HEK293T (cell line): ENCODE data around the gene SUGCT.

Experiments
- CTCF ChIA-PET: fragments of 350-600 bp; formaldehyde crosslinking; extraction: SDS; loops from one replicate; lab custom pipeline; 2021; ENCODE audit warnings: antibody characterized with exemption, inconsistent platforms; lab: Yijun Ruan, JAX
- POLR2A ChIA-PET: fragments of 350-600 bp; formaldehyde crosslinking; extraction: SDS; loops from one replicate; lab custom pipeline; 2020; ENCODE audit warnings: antibody characterized with exemption, inconsistent platforms; lab: Yijun Ruan, JAX
- DNase-seq: peaks from one replicate; pipeline ENCODE4 v3.0.0; 2012; ENCODE audit warnings: mixed read lengths; ENCODE audit errors: extremely low spot score
- ARNT ChIP-seq: fragments of 450-650 bp; IDR thresholded peaks from 2 replicates; pipeline ENCODE4 v1.6.1; 2017; ENCODE audit warnings: mild to moderate bottlenecking
- BHLHE40 ChIP-seq: fragments of 450-650 bp; IDR thresholded peaks from 2 replicates; pipeline ENCODE4 v1.6.1; 2016; ENCODE audit warnings: mild to moderate bottlenecking, moderate library complexity, borderline replicate concordance
- CTBP1 ChIP-seq: fragments of 450-650 bp; IDR thresholded peaks from 2 replicates; pipeline ENCODE4 v1.6.1; 2016; ENCODE audit warnings: borderline replicate concordance
- ELF4 ChIP-seq: fragments of 450-650 bp; IDR thresholded peaks from 2 replicates; pipeline ENCODE4 v1.6.1; 2017; ENCODE audit warnings: antibody characterized with exemption
- FOXA1 ChIP-seq: fragments of 450-650 bp; IDR thresholded peaks from 2 replicates; pipeline ENCODE4 v1.6.1; 2016; ENCODE audit warnings: mild to moderate bottlenecking
- FOXK2 ChIP-seq: fragments of 450-650 bp; IDR thresholded peaks from 2 replicates; pipeline ENCODE4 v1.6.1; 2016; ENCODE audit warnings: mild to moderate bottlenecking
- FOXM1 ChIP-seq: fragments of 450-650 bp; IDR thresholded peaks from 2 replicates; pipeline ENCODE4 v1.6.1; 2017; ENCODE audit warnings: mild to moderate bottlenecking, borderline replicate concordance
- HDGF ChIP-seq: fragments of 450-650 bp; IDR thresholded peaks from 2 replicates; pipeline ENCODE4 v1.6.1; 2017; ENCODE audit warnings: antibody characterized with exemption, borderline replicate concordance
- L3MBTL2 ChIP-seq: fragments of 450-650 bp; conservative IDR thresholded peaks from 2 replicates; pipeline ENCODE4 v1.6.1; 2016; ENCODE audit warnings: mild to moderate bottlenecking
- LEF1 ChIP-seq: fragments of 450-650 bp; IDR thresholded peaks from 2 replicates; pipeline ENCODE4 v1.6.1; 2017; ENCODE audit warnings: mild to moderate bottlenecking, borderline replicate concordance
- NFRKB ChIP-seq: fragments of 450-650 bp; IDR thresholded peaks from 2 replicates; pipeline ENCODE4 v1.6.1; 2016; ENCODE audit warnings: mild to moderate bottlenecking, moderate library complexity
- SP1 ChIP-seq: fragments of 450-650 bp; IDR thresholded peaks from 2 replicates; pipeline ENCODE4 v1.6.1; 2017
- SUZ12 ChIP-seq: fragments of 450-650 bp; IDR thresholded peaks from 2 replicates; pipeline ENCODE4 v1.6.1; 2016; ENCODE audit warnings: mild to moderate bottlenecking
- TARDBP ChIP-seq: fragments of 450-650 bp; IDR thresholded peaks from 2 replicates; pipeline ENCODE4 v1.6.1; 2016
- ZNF384 ChIP-seq: fragments of 450-650 bp; IDR thresholded peaks from 2 replicates; pipeline ENCODE4 v1.6.1; 2016
- TF ChIP-seq, protein P1 (sequence below): fragments of 450-650 bp; IDR thresholded peaks from 2 replicates; pipeline ENCODE4 v1.6.1; 2016

The SUGCT gene

GRCh38 chr7:40475681-40475982, 340.8 kb downstream of the SUGCT start:
- ChIA-PET POLR2A (no interaction called here), CTCF (no interaction called here)
- no peak for DNase-seq
- no peak for TF ChIP-seq TARDBP
- TF ChIP-seq LEF1 = no peak
- TF ChIP-seq FOXK2 = no peak
- no peak for TF ChIP-seq BHLHE40
- TF ChIP-seq FOXM1 = no peak
- no peak for TF ChIP-seq ARNT
- no peak for TF ChIP-seq HDGF
- TF ChIP-seq, protein P1, sequence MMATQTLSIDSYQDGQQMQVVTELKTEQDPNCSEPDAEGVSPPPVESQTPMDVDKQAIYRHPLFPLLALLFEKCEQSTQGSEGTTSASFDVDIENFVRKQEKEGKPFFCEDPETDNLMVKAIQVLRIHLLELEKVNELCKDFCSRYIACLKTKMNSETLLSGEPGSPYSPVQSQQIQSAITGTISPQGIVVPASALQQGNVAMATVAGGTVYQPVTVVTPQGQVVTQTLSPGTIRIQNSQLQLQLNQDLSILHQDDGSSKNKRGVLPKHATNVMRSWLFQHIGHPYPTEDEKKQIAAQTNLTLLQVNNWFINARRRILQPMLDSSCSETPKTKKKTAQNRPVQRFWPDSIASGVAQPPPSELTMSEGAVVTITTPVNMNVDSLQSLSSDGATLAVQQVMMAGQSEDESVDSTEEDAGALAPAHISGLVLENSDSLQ = no peak
- TF ChIP-seq SP1 = no peak
- TF ChIP-seq NFRKB = no peak
- no peak for TF ChIP-seq L3MBTL2
- no peak for TF ChIP-seq CTBP1
- TF ChIP-seq FOXA1 = no peak

GRCh38 chr7:40477094-40477493, 342.3 kb downstream of the SUGCT start:
- no peak for TF ChIP-seq SUZ12
- TF ChIP-seq, protein P1 = no peak
- no peak for TF ChIP-seq ZNF384
- no peak for TF ChIP-seq FOXM1
- no peak for TF ChIP-seq BHLHE40
- no peak for TF ChIP-seq NFRKB
- no peak for TF ChIP-seq TARDBP
- no peak for TF ChIP-seq ELF4
- TF ChIP-seq HDGF = no peak
- TF ChIP-seq CTBP1 = no peak
- TF ChIP-seq L3MBTL2 = no peak
- no peak for TF ChIP-seq ARNT
- no peak for TF ChIP-seq FOXA1
- no peak for TF ChIP-seq FOXK2
- TF ChIP-seq LEF1 = no peak
- no peak for TF ChIP-seq SP1
- ChIA-PET POLR2A (no interaction called here), CTCF (no interaction called here)
- DNase-seq = no peak

DNA sequence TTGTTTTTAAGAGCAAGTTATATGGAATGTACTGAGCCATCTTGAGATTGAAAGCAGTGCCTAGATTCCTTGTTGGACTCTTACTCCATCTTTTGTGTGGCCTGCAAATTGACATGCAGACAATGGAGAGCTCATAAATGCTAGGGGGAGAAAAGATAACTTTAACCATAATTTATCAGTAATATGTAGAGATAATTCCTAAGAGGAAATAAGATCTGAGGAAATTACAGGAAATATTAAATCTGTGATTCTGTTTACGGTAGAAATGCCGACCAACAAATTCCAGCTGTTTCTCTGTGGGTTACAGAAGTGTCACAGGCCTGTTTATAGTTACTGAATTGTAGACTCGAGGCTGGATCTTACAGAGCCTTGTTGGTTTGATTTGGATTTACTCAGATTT, 348.0 kb downstream of the SUGCT start:
- no peak for TF ChIP-seq SP1
- no peak for TF ChIP-seq CTBP1
- no peak for TF ChIP-seq ELF4
- no peak for TF ChIP-seq L3MBTL2
- TF ChIP-seq NFRKB = no peak
- no peak for TF ChIP-seq TARDBP
- TF ChIP-seq SUZ12 = no peak
- TF ChIP-seq, protein P1 = no peak
- no peak for TF ChIP-seq HDGF
- no peak for DNase-seq
- POLR2A ChIA-PET = no interaction called here
- CTCF ChIA-PET = interaction anchor here (0.6 kb wide), 1 partner anchor 141 kb away, joined by 3 read pairs; no protein-coding TSS in a partner anchor

- DNase-seq = no peak
- TF ChIP-seq ELF4 (no peak), ZNF384 (no peak), NFRKB (no peak), SP1 (no peak), LEF1 (no peak), FOXK2 (no peak), TARDBP (no peak), SUZ12 (no peak), HDGF (no peak), BHLHE40 (no peak), FOXM1 (no peak), FOXA1 (no peak), CTBP1 (no peak), ARNT (no peak), L3MBTL2 (no peak)
- TF ChIP-seq, protein P1 = no peak
- ChIA-PET POLR2A (no interaction called here), CTCF (no interaction called here)
Observed at GRCh38 chr7:40483630-40484029, 348.8 kb downstream of the SUGCT start.

- POLR2A ChIA-PET = no interaction called here
- no peak for DNase-seq
Observed at GRCh38 chr7:40489844-40490602, 355.2 kb downstream of the SUGCT start.

More at GRCh38 chr7:40489844-40490602, 355.2 kb downstream of the SUGCT start:
- CTCF ChIA-PET = no interaction called here
- TF ChIP-seq FOXK2 = no peak
- TF ChIP-seq BHLHE40 = no peak
- TF ChIP-seq ARNT = no peak
- TF ChIP-seq TARDBP = no peak
- TF ChIP-seq, protein P1 = no peak
